PC-9 (cell line): ENCODE data around the gene CHRDL2. TPM values are rescaled to one million over a fixed set of nuclear protein-coding genes. Genes with fewer than 3 reads are reported as not detected.

Experiments
- BruUV-seq: library from RNA; stranded (reverse); fragments of 400-500 nt; replicated peaks from 2 replicates; lab custom pipeline; 2021; lab: Mats Ljungman, UMichigan
- CTCF ChIA-PET: fragments of 300-600 bp; sonication (Branson Sonifier 250); formaldehyde crosslinking; loops from one replicate; lab custom pipeline; 2022; ENCODE audit warnings: antibody characterized with exemption; lab: Charles Lee
- POLR2A ChIA-PET: fragments of 300-600 bp; sonication (Branson Sonifier 250); formaldehyde crosslinking; loops from one replicate; lab custom pipeline; 2022; ENCODE audit warnings: antibody characterized with exemption; ENCODE audit not compliant: unreplicated experiment; lab: Charles Lee
- DNase-seq, 2 experiments: peaks; one replicate each; pipeline versions ENCODE4 v3.0.0 to v3.0.0-alpha.2; 2015 to 2022; ENCODE audit warnings: mixed read lengths in 1 of 2
- H2AFZ ChIP-seq: fragments of 200-600 bp; sonication (generic); 2 replicates; pipeline ENCODE4 v1.8.1; 2017; ENCODE audit warnings: antibody characterized with exemption
- H3F3A ChIP-seq: fragments of 200-600 bp; sonication (generic); 2 replicates; pipeline ENCODE4 v1.8.1; 2017; ENCODE audit warnings: antibody characterized with exemption, mild to moderate bottlenecking, low read depth; ENCODE audit not compliant: insufficient read depth
- H3K27ac ChIP-seq: fragments of 200-600 bp; sonication (generic); 2 replicates; pipeline ENCODE4 v1.6.1; 2016; ENCODE audit warnings: mixed run types
- H3K27me3 ChIP-seq: fragments of 200-600 bp; sonication (generic); 2 replicates; pipeline ENCODE4 v1.6.1; 2016; ENCODE audit warnings: low read depth, mixed run types; ENCODE audit not compliant: insufficient read depth
- H3K36me3 ChIP-seq: fragments of 200-600 bp; sonication (generic); 2 replicates; pipeline ENCODE4 v1.6.1; 2016; ENCODE audit warnings: low read depth, mixed run types
- H3K4me1 ChIP-seq: fragments of 200-600 bp; sonication (generic); replicated peaks from 2 replicates; pipeline ENCODE4 v1.6.1; 2016; ENCODE audit warnings: mixed run types; ENCODE audit not compliant: insufficient read depth
- H3K4me2 ChIP-seq: fragments of 200-600 bp; sonication (generic); 2 replicates; pipeline ENCODE4 v1.6.1; 2017; ENCODE audit warnings: mixed run types
- H3K4me3 ChIP-seq: fragments of 200-600 bp; sonication (generic); 2 replicates; pipeline ENCODE4 v1.6.1; 2016; ENCODE audit warnings: mixed run types
- H3K79me2 ChIP-seq: fragments of 200-600 bp; sonication (generic); 2 replicates; pipeline ENCODE4 v1.6.1; 2017; ENCODE audit warnings: low read depth, mixed run types
- H3K9me2 ChIP-seq: fragments of 200-600 bp; sonication (generic); 2 replicates; pipeline ENCODE4 v1.8.1; 2017; ENCODE audit warnings: mild to moderate bottlenecking; ENCODE audit not compliant: insufficient read depth
- H3K9me3 ChIP-seq: fragments of 200-600 bp; sonication (generic); 2 replicates; pipeline ENCODE4 v1.8.1; 2016; ENCODE audit warnings: low read depth; ENCODE audit not compliant: insufficient read depth
- H4K20me1 ChIP-seq: fragments of 200-600 bp; sonication (generic); 2 replicates; pipeline ENCODE4 v1.8.1; 2017; ENCODE audit not compliant: insufficient read depth
- CTCF ChIP-seq: fragments of 200-600 bp; sonication (generic); conservative IDR thresholded peaks from 2 replicates; pipeline ENCODE4 v1.6.1; 2017; ENCODE audit warnings: mixed run types, antibody characterized with exemption, mild to moderate bottlenecking, moderate library complexity
- EZH2 ChIP-seq: fragments of 200-600 bp; sonication (generic); IDR thresholded peaks from 2 replicates; pipeline ENCODE4 v1.8.0; 2017; ENCODE audit warnings: antibody characterized with exemption, low read depth
- intact Hi-C: fragments of 100-400 bp; cut with micrococcal nuclease; formaldehyde crosslinking; loops from one replicate; pipeline ENCODE4 v1.10.0; 2022; ENCODE audit not compliant: unreplicated experiment
- total RNA-seq: library from RNA; stranded (reverse); gene quantifications from 2 replicates; pipeline ENCODE4 v1.2.3, GENCODE V29; 2021

CHRDL2 gene
- total RNA-seq, 1 experiment from 2014 or later: not detected

GRCh38 chr11:74719011-74719410 is 12.2 kb downstream of the CHRDL2 start:
- H3K9me3 ChIP-seq: no peaks in the 10 kb centered on the region
- TF ChIP-seq CTCF: no peak
- no peak for TF ChIP-seq EZH2
- intact Hi-C loops: no loop called here
- BruUV-seq: no TSS peak
- CTCF ChIA-PET: no interaction called here
- no peaks in the 10 kb centered on the region; the same call in 1 of the 2 replicates for H3K27me3 ChIP-seq
- H4K20me1 ChIP-seq: no peaks in the 10 kb centered on the region
- H3K36me3 ChIP-seq: no peaks in the 10 kb centered on the region
- H2AFZ ChIP-seq: no peak overlapping the region
- DNase-seq: no peak
- H3F3A ChIP-seq: no peaks in the 10 kb centered on the region
- no peak overlapping the region for H3K27ac ChIP-seq
- no peak overlapping the region for H3K4me3 ChIP-seq
- H3K4me2 ChIP-seq: no peak overlapping the region
- H3K4me1 ChIP-seq: no peaks in the 10 kb centered on the region
- POLR2A ChIA-PET: no interaction called here
- no peaks in the 10 kb centered on the region for H3K9me2 ChIP-seq
- H3K79me2 ChIP-seq: no peaks in the 10 kb centered on the region

GRCh38 chr11:74717221-74717969 is 13.8 kb downstream of the CHRDL2 start:
- TF ChIP-seq CTCF (no peak), EZH2 (no peak)
- no peaks in the 10 kb centered on the region for H3K9me3 ChIP-seq
- ChIA-PET POLR2A (no interaction called here), CTCF (no interaction called here)
- no peaks in the 10 kb centered on the region for H3K79me2 ChIP-seq
- BruUV-seq: no TSS peak
- H3K4me3 ChIP-seq: no peak overlapping the region
- H3K27me3 ChIP-seq: no peaks in the 10 kb centered on the region
- H3K27ac ChIP-seq: no peak overlapping the region
- H3K36me3 ChIP-seq: no peaks in the 10 kb centered on the region
- DNase-seq: no peak
- H3K9me2 ChIP-seq: no peaks in the 10 kb centered on the region
- H3K4me2 ChIP-seq: no peak overlapping the region
- H3K4me1 ChIP-seq: no peaks in the 10 kb centered on the region
- no peaks in the 10 kb centered on the region for H3F3A ChIP-seq
- no peaks in the 10 kb centered on the region for H4K20me1 ChIP-seq
- H2AFZ ChIP-seq: no peak overlapping the region
- intact Hi-C loops: no loop called here

- no peaks in the 10 kb centered on the region for H4K20me1 ChIP-seq
- H3K79me2 ChIP-seq: no peaks in the 10 kb centered on the region
- DNase-seq: no peak
- H3K27ac ChIP-seq: no peak overlapping the region
- H3K36me3 ChIP-seq: no peaks in the 10 kb centered on the region
- H2AFZ ChIP-seq: no peak overlapping the region
- BruUV-seq: no TSS peak
- ChIA-PET CTCF (no interaction called here), POLR2A (no interaction called here)
- no peaks in the 10 kb centered on the region for H3K4me1 ChIP-seq
- H3K9me2 ChIP-seq: no peaks in the 10 kb centered on the region
- H3K4me3 ChIP-seq: no peak overlapping the region
- intact Hi-C loops: no loop called here
- H3K4me2 ChIP-seq: no peak overlapping the region
- H3K27me3 ChIP-seq: no peaks in the 10 kb centered on the region
- TF ChIP-seq EZH2 (no peak), CTCF (no peak)
- no peaks in the 10 kb centered on the region for H3K9me3 ChIP-seq
- no peaks in the 10 kb centered on the region for H3F3A ChIP-seq
Observed at GRCh38 chr11:74714904-74715303, 16.3 kb downstream of the CHRDL2 start.
